H1 (cell line): Measurements from ENCODE around the gene STXBP6. TPM values are rescaled to one million over a fixed set of nuclear protein-coding genes. Genes with fewer than 3 reads are reported as not detected.

ENCODE experiments used
- ASH2L ChIP-seq: fragments of 200-600, 300-600 bp; sonication (generic); IDR thresholded peaks from one replicate; pipeline ENCODE4 v1.7.1; 2017; ENCODE audit warnings: low read length
- JUND ChIP-seq: IDR thresholded peaks from 2 replicates; pipeline ENCODE4 v1.6.1; 2011; ENCODE audit warnings: mild to moderate bottlenecking, improper control_type of control experiment, low read length
- KDM4A ChIP-seq: IDR thresholded peaks from one replicate; pipeline ENCODE4 v1.7.1; 2012; ENCODE audit warnings: low read depth, mild to moderate bottlenecking, moderate library complexity, low read length, inconsistent platforms; ENCODE audit not compliant: severe bottlenecking
- SIN3A ChIP-seq, 2 experiments: IDR thresholded peaks in 1 of 2; conservative IDR thresholded peaks in 1 of 2; 2 replicates each; pipeline ENCODE4 v1.6.1; 2011 to 2012; ENCODE audit warnings: low read length in 2 of 2, improper control_type of control experiment in 1 of 2, low read depth in 1 of 2, mild to moderate bottlenecking in 1 of 2
- SRF ChIP-seq: IDR thresholded peaks from 2 replicates; pipeline ENCODE4 v1.6.1; 2011; ENCODE audit warnings: mild to moderate bottlenecking, low read depth, low read length, moderate library complexity
- ZNF274 ChIP-seq: IDR thresholded peaks from 2 replicates; pipeline ENCODE4 v1.7.0; 2012; ENCODE audit warnings: low read length, borderline replicate concordance; ENCODE audit errors: extremely low read depth
- polyA plus RNA-seq, 7 experiments: library from polyadenylated mRNA; depleted of rRNA in 3 of 7; stranded (reverse) in 5 of 7; unstranded in 2 of 7; fragments of >200 nt in 5 of 7; fragments of 200-250 nt in 2 of 7; gene quantifications; 1 replicate in 5 of 7; 2 replicates in 1 of 7; 4 replicates in 1 of 7; pipeline versions ENCODE4 v1.2.1 to v1.2.3, GENCODE V29; 2011 to 2013; ENCODE audit warnings: missing spikeins in 2 of 7, mixed read lengths in 2 of 7
- total RNA-seq: library from RNA; stranded (reverse); fragmentation: NEBNext Ultra II Directional; extraction: Animal tissue kit (Norgen Biotek cat#: 25700); gene quantifications from 2 replicates; pipeline ENCODE4 v1.2.1, GENCODE V29; 2021

STXBP6 gene
- total and polyA plus RNA-seq, 2 of the 8 experiments (the other 6 are each of a cell fraction or from before 2014, with no cell fraction given): 9.4 to 18.1 TPM

DNA sequence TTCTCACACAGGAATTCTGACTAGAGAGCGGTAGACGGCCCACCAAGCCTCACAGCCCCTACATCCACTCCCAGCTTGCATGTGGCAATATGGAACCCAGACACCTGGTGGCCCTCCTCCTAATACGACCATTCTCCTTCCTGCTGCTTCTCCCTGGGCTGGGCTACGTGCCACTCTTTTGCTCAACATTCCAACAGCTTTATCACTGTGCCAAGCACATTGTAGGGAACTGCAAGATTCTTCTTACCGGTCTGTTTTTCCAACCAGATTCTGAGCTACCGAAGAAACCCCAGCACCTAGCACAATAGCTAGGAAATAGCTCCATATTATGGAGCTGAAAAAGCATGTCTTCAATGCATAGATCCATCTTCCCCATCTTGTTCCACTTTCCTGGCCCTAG is 58.1 kb downstream of the STXBP6 start (continued):
- TF ChIP-seq ZNF274: no peak
- no peak for TF ChIP-seq SIN3A (conservative IDR thresholded peaks at IDR 0.05 in 1 of 2, IDR thresholded peaks at IDR 0.05 in 1 of 2; ENCODE audit: low read depth in 1 of 2, low read length in 2 of 2)
- no peak for TF ChIP-seq JUND
- TF ChIP-seq ASH2L: no peak
- TF ChIP-seq SRF: no peak
- no peak for TF ChIP-seq KDM4A
